Keratinocyte (primary cell): Measurements from ENCODE around the gene GRK5. TPM values are rescaled to one million over a fixed set of nuclear protein-coding genes. Genes with fewer than 3 reads are reported as not detected.

Experiments
- DNase-seq: peaks from one replicate; pipeline ENCODE4 v3.0.0-alpha.2; 2011; ENCODE audit warnings: low read depth, missing footprints, low spot score
- FAIRE-seq: peaks from 2 replicates; lab custom pipeline; 2011; peaks lifted over from hg19 to GRCh38; lab: Jason Lieb, UNC
- H2AFZ ChIP-seq: 2 replicates; pipeline ENCODE4 v1.6.0; 2012; ENCODE audit warnings: low read length, control low read depth, inconsistent platforms; ENCODE audit not compliant: control insufficient read depth
- H3K27ac ChIP-seq: 2 replicates; pipeline ENCODE4 v1.5.1; 2011; ENCODE audit warnings: low read length; ENCODE audit not compliant: control insufficient read depth, insufficient read depth
- H3K27me3 ChIP-seq: 3 replicates; pipeline ENCODE4 v1.6.0; 2011; ENCODE audit warnings: low read length; ENCODE audit not compliant: control insufficient read depth, insufficient read depth; ENCODE audit errors: extremely low read depth
- H3K36me3 ChIP-seq, 2 experiments: 2 replicates in 1 of 2; 3 replicates in 1 of 2; pipeline ENCODE4 v1.5.1; 2011; ENCODE audit warnings: low read length in 2 of 2, mild to moderate bottlenecking in 1 of 2; ENCODE audit not compliant: control insufficient read depth in 2 of 2, insufficient read depth in 2 of 2; ENCODE audit errors: extremely low read depth in 1 of 2
- H3K4me1 ChIP-seq: 3 replicates; pipeline ENCODE4 v1.5.1; 2011; ENCODE audit warnings: low read length; ENCODE audit not compliant: control insufficient read depth, insufficient read depth; ENCODE audit errors: extremely low read depth
- H3K4me2 ChIP-seq: 3 replicates; pipeline ENCODE4 v1.6.0; 2011; ENCODE audit warnings: low read depth, low read length; ENCODE audit not compliant: control insufficient read depth, insufficient read depth; ENCODE audit errors: extremely low read depth
- H3K4me3 ChIP-seq, 3 experiments: fragments of 200-600 bp in 1 of 3; sonication (generic) in 1 of 3; 2 replicates in 2 of 3; 3 replicates in 1 of 3; pipeline ENCODE4 v1.5.1; 2011 to 2016; ENCODE audit warnings: low read length in 3 of 3, mild to moderate bottlenecking in 3 of 3, control low read depth in 2 of 3, inconsistent platforms in 1 of 3, low read depth in 1 of 3, mixed read lengths in 1 of 3, mixed run types in 1 of 3, moderate library complexity in 1 of 3; ENCODE audit not compliant: control insufficient read depth in 2 of 3, insufficient read depth in 2 of 3; ENCODE audit errors: extremely low read depth in 1 of 3
- H3K79me2 ChIP-seq: 2 replicates; pipeline ENCODE4 v1.6.0; 2012; ENCODE audit warnings: low read length; ENCODE audit not compliant: control insufficient read depth, insufficient read depth
- H3K9ac ChIP-seq: 3 replicates; pipeline ENCODE4 v1.6.0; 2011; ENCODE audit warnings: low read length; ENCODE audit not compliant: control insufficient read depth, insufficient read depth; ENCODE audit errors: extremely low read depth
- H3K9me1 ChIP-seq: 3 replicates; pipeline ENCODE4 v1.6.0; 2011; ENCODE audit warnings: low read length; ENCODE audit not compliant: control insufficient read depth, insufficient read depth; ENCODE audit errors: extremely low read depth
- H3K9me3 ChIP-seq: 2 replicates; pipeline ENCODE4 v1.5.1; 2012; ENCODE audit warnings: low read depth, low read length; ENCODE audit not compliant: control insufficient read depth
- H4K20me1 ChIP-seq: 3 replicates; pipeline ENCODE4 v1.6.0; 2011; ENCODE audit warnings: low read length; ENCODE audit not compliant: control insufficient read depth, insufficient read depth; ENCODE audit errors: extremely low read depth
- EZH2 ChIP-seq: IDR thresholded peaks from one replicate; pipeline ENCODE4 v1.6.1; 2012; ENCODE audit warnings: inconsistent platforms, mild to moderate bottlenecking, low read length, moderate library complexity
- dilution Hi-C: fragments of 300-500 bp; cut with MboI; formaldehyde crosslinking; loops from one replicate; pipeline ENCODE4 v1.7.0; 2020; ENCODE audit warnings: low sequenced_read_pairs; ENCODE audit not compliant: extremely low pct_ligation_motif_present
- polyA plus RNA-seq, 5 experiments: library from polyadenylated mRNA; depleted of rRNA in 3 of 5; stranded (reverse) in 3 of 5; stranded (forward) in 1 of 5; unstranded in 1 of 5; fragments of >200 nt; gene quantifications; 1 replicate in 1 of 5; 2 replicates in 3 of 5; 3 replicates in 1 of 5; pipeline versions ENCODE4 v1.2.1 to v1.2.3, GENCODE V29; 2011 to 2012; ENCODE audit warnings: missing spikeins in 2 of 5, low read depth in 1 of 5, low replicate concordance in 1 of 5
- TF ChIP-seq, protein P1 (sequence below), 3 experiments: IDR thresholded peaks in 1 of 3; conservative IDR thresholded peaks in 1 of 3; optimal IDR thresholded peaks in 1 of 3; 2 replicates in 2 of 3; 3 replicates in 1 of 3; pipeline versions ENCODE3 to v1.5.1; 2011; ENCODE audit warnings: low read length in 3 of 3, mild to moderate bottlenecking in 3 of 3, moderate library complexity in 2 of 3, control low read depth in 1 of 3, inconsistent platforms in 1 of 3; ENCODE audit not compliant: insufficient read depth in 2 of 3; ENCODE audit errors: extremely low read depth in 1 of 3

The GRK5 gene
- polyA plus RNA-seq, 1 donor (not counting 4 experiments of a cell fraction or from before 2014, with no cell fraction given) = 7.6 TPM

DNA sequence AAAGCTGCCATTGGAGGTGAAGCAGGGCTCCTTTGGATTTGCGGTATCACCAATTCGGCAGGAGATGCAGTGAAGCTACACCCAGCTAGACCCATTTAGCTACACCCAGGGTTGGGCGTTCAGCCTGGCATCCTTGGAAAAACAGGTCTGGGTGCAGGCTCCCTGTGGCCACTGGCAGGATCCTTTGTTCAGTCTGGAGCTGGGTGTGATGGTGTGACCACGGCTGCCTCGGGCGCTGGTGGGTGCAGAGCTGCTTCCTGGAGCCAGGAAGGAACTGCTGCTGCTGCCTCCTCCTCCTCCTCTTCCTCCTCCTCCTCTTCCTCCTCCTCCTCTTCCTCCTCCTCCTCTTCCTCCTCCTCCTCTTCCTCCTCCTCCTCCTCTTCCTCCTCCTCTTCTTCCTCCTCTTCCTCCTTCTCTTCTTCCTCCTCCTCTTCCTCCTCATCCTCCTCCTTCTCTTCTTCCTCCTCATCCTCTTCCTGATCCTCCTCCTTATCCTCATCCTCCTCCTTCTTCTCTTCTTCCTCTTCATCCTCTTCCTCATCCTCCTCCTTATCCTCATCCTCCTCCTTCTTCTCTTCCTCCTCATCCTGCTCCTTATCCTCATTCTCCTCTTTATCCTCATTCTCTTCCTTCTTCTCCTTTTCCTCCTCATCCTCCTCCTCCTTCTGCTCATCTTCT is 84.0 kb downstream of the GRK5 start:
- H2AFZ ChIP-seq = no peak overlapping the region
- H3K4me2 ChIP-seq = no peak overlapping the region
- FAIRE-seq = no peak
- H3K4me1 ChIP-seq = no peaks in the 10 kb centered on the region
- H3K9me1 ChIP-seq = no peaks in the 10 kb centered on the region
- dilution Hi-C loops = no loop called here
- H3K27ac ChIP-seq = no peak overlapping the region
- H3K9ac ChIP-seq = no peak overlapping the region
- H4K20me1 ChIP-seq = no peaks in the 10 kb centered on the region
- peaks cover 2% of the 10 kb centered on the region for H3K79me2 ChIP-seq
- no peak overlapping the region for H3K4me3 ChIP-seq
- no peak for TF ChIP-seq EZH2
- TF ChIP-seq, protein P1, sequence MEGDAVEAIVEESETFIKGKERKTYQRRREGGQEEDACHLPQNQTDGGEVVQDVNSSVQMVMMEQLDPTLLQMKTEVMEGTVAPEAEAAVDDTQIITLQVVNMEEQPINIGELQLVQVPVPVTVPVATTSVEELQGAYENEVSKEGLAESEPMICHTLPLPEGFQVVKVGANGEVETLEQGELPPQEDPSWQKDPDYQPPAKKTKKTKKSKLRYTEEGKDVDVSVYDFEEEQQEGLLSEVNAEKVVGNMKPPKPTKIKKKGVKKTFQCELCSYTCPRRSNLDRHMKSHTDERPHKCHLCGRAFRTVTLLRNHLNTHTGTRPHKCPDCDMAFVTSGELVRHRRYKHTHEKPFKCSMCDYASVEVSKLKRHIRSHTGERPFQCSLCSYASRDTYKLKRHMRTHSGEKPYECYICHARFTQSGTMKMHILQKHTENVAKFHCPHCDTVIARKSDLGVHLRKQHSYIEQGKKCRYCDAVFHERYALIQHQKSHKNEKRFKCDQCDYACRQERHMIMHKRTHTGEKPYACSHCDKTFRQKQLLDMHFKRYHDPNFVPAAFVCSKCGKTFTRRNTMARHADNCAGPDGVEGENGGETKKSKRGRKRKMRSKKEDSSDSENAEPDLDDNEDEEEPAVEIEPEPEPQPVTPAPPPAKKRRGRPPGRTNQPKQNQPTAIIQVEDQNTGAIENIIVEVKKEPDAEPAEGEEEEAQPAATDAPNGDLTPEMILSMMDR (optimal IDR thresholded peaks at IDR 0.05 in 1 of 3, IDR thresholded peaks at IDR 0.05 in 1 of 3, conservative IDR thresholded peaks at IDR 0.05 in 1 of 3; ENCODE audit: extremely low read depth in 1 of 3, insufficient read depth in 2 of 3, low read length in 3 of 3) = no peak
- H3K9me3 ChIP-seq = no peaks in the 10 kb centered on the region
- no peaks in the 10 kb centered on the region for H3K36me3 ChIP-seq
- H3K27me3 ChIP-seq = no peaks in the 10 kb centered on the region
- DNase-seq = no peak

DNA sequence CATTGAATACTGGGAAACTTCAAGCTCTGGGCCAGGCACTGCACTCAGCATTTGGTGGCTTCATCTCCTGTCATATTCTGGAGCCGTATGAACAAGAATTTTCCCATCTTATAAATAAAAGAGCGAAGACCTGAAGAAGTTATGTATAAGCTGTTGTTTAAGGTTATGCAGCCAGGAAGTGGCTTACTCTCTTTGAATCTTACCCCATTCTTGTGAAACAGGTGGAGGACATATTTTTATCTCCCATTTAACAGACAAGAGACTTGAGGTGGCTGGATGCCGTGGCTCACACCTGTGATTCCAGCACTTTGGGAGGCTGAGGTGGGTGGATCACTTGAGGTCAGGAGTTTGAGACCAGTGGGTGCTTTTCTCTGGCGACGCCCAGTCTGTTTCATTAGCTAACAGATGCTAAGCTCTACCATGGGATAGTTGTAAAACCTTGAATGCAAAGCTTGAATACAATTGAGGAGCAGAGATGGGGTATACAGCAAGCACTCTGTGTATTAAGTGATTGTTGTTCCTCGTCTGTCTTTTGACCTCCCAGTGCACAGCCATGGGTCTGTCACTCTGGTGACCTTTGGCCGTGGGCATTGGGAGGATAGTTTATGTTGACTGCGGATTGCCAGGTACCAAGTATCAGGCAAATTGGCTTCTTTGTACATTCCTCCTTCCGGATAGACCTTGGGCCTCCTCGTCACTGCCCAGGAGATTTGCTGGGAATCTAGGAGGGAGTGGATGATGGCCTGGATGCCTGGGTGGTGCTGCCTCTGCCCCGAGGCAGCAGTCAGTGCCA is 85.8 kb downstream of the GRK5 start:
- Histone ChIP-seq H3K4me2 (no peak overlapping the region), H3K9me3 (no peaks in the 10 kb centered on the region), H3K36me3 (no peaks in the 10 kb centered on the region), H2AFZ (no peak overlapping the region), H3K9me1 (no peaks in the 10 kb centered on the region), H3K9ac (no peak overlapping the region), H3K27ac (no peak overlapping the region), H4K20me1 (no peaks in the 10 kb centered on the region), H3K4me3 (no peak overlapping the region), H3K27me3 (no peaks in the 10 kb centered on the region), H3K4me1 (no peaks in the 10 kb centered on the region), H3K79me2 (peaks cover 2% of the 10 kb centered on the region)
- dilution Hi-C loops = no loop called here
- TF ChIP-seq EZH2 = no peak
- TF ChIP-seq, protein P1 (optimal IDR thresholded peaks at IDR 0.05 in 1 of 3, IDR thresholded peaks at IDR 0.05 in 1 of 3, conservative IDR thresholded peaks at IDR 0.05 in 1 of 3; ENCODE audit: extremely low read depth in 1 of 3, insufficient read depth in 2 of 3, low read length in 3 of 3) = no peak
- DNase-seq = no peak
- FAIRE-seq = no peak
